BLaER1 treated with 17β-estradiol and CSF1 and Interleukin-3, amounts not matched to agents 10 nM and 100 nM (cell line): Measurements from ENCODE around the gene PTS.

ENCODE experiments used
- H3K27ac ChIP-seq, 11 experiments: shearing (Covaris generic); formaldehyde crosslinking; 2 replicates each; pipeline ENCODE4 v1.8.1; 2022
- H3K27me3 ChIP-seq, 11 experiments: shearing (Covaris generic); formaldehyde crosslinking; 2 replicates each; pipeline ENCODE4 v1.8.1; 2022
- H3K36me3 ChIP-seq, 11 experiments: shearing (Covaris generic); formaldehyde crosslinking; 2 replicates each; pipeline ENCODE4 v1.8.1; 2022
- H3K4me1 ChIP-seq, 10 experiments: shearing (Covaris generic); formaldehyde crosslinking; 2 replicates each; pipeline ENCODE4 v1.8.1; 2022
- H3K4me2 ChIP-seq, 11 experiments: shearing (Covaris generic); formaldehyde crosslinking; 2 replicates each; pipeline ENCODE4 v1.8.1; 2022
- H3K4me3 ChIP-seq, 10 experiments: shearing (Covaris generic); formaldehyde crosslinking; 2 replicates each; pipeline ENCODE4 v1.8.1; 2022
- H3K9ac ChIP-seq, 11 experiments: shearing (Covaris generic); formaldehyde crosslinking; 2 replicates each; pipeline ENCODE4 v1.8.1; 2022
- H3K9me3 ChIP-seq, 11 experiments: shearing (Covaris generic); formaldehyde crosslinking; replicated peaks in 1 of 11; 2 replicates each; pipeline ENCODE4 v1.8.1; 2022
- H4K20me1 ChIP-seq, 11 experiments: shearing (Covaris generic); formaldehyde crosslinking; 2 replicates each; pipeline ENCODE4 v1.8.1; 2022
- Cebpa-rat ChIP-seq, 11 experiments: shearing (Covaris generic); IDR thresholded peaks; 2 replicates each; pipeline ENCODE4 v1.8.1; 2022

Gene PTS

DNA sequence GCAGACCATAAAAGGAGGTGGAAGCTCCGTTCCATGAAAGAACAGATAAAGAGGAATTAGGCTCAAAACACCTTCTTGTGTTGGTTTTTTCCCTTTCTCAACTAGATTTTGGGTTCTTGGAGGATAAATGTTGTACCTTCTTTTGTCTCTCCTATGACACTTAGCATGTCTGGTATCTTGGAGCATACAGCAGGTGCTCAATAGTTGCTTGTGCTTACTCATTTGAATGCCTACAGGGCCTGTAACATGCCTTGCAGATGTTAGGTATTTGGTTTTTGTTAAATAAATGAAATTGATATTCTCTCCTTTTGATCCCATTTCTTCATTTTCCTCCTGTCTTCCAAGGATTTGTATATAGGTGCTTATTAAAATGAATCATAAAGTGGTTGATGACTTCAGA is 50.8 kb downstream of the PTS start:
- no peak overlapping the region for H3K27ac ChIP-seq
- H3K4me2 ChIP-seq: peak overlapping the region in 9 of 11 experiments; percentile 17 to 97 (median 50); a peak in 15 of 22 replicates
- TF ChIP-seq Cebpa-rat (IDR thresholded peaks at IDR 0.05): no peak
- H3K36me3 ChIP-seq: no peaks in the 10 kb centered on the region
- no peak overlapping the region for H3K9ac ChIP-seq
- H4K20me1 ChIP-seq: no peaks in the 10 kb centered on the region
- H3K4me1 ChIP-seq: peaks cover 10 to 70% (median 49%) of the 10 kb centered on the region in 10 experiments; a peak in 19 of 20 replicates
- H3K27me3 ChIP-seq: no peaks in the 10 kb centered on the region
- H3K9me3 ChIP-seq: peaks cover 0 to 13% (median 7%) of the 10 kb centered on the region in 11 experiments; a peak in 8 of 22 replicates
- H3K4me3 ChIP-seq: no peak overlapping the region

DNA sequence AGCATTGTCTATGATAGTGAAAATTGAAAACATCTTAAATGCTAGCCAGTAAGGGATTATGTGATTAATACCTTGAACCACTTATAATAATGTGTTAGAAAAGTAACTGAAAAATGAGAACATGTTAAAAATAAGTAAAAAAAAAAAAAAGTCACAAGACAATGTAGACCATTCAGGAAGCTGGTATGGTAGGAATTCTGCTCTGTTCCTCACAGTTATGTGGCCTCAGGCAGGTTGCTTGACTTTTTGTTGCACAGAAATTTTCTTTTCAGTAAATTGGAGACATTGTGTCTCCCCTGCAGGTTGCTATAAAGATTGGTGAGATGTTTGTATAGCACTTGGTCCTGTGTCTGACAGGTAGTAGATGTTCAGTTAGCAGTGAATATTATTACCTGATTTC is 51.7 kb downstream of the PTS start:
- no peaks in the 10 kb centered on the region for H4K20me1 ChIP-seq
- H3K9me3 ChIP-seq: peaks cover 0 to 7% (median 0%) of the 10 kb centered on the region in 11 experiments; a peak in 2 of 22 replicates
- H3K27me3 ChIP-seq: no peaks in the 10 kb centered on the region
- no peaks in the 10 kb centered on the region for H3K36me3 ChIP-seq
- H3K4me2 ChIP-seq: peak overlapping the region in 9 of 11 experiments; percentile 27 to 97 (median 50); a peak in 18 of 22 replicates
- H3K4me1 ChIP-seq: peaks cover 11 to 64% (median 46%) of the 10 kb centered on the region in 10 experiments; a peak in 19 of 20 replicates
- no peak overlapping the region for H3K9ac ChIP-seq
- no peak overlapping the region for H3K27ac ChIP-seq
- no peak overlapping the region for H3K4me3 ChIP-seq
- no peak for TF ChIP-seq Cebpa-rat (IDR thresholded peaks at IDR 0.05)

DNA sequence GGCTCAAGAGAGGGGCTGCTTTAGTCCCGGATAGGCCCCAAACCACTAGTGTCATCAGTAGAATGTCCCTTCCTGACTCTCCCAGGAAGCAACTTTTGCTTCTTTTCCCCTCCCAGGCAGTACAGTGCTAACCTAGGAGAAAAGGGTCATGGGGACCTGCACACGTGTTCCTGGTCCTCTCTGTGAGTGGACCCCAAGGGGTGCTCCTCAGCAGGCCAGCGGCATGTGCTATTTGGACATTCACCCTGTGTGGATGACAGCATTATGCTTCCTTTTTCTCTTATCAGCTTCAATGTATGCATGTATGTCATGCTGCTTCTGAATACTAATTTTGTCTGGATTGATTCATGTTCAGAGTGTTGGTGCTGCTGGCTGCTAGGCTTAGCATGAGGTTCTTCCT is 52.6 kb downstream of the PTS start:
- Histone ChIP-seq H3K9ac (peak overlapping the region in 1 of 11 experiments; percentile 7; a peak in 1 of 22 replicates), H3K4me3 (no peak overlapping the region), H3K36me3 (no peaks in the 10 kb centered on the region), H3K27ac (no peak overlapping the region), H3K4me1 (peaks cover 11 to 70% (median 46%) of the 10 kb centered on the region in 10 experiments; a peak in 19 of 20 replicates), H4K20me1 (no peaks in the 10 kb centered on the region), H3K9me3 (no peaks in the 10 kb centered on the region), H3K27me3 (no peaks in the 10 kb centered on the region), H3K4me2 (peak overlapping the region in 8 of 11 experiments; percentile 6 to 97 (median 92); a peak in 12 of 22 replicates)
- TF ChIP-seq Cebpa-rat (IDR thresholded peaks at IDR 0.05): no peak

DNA sequence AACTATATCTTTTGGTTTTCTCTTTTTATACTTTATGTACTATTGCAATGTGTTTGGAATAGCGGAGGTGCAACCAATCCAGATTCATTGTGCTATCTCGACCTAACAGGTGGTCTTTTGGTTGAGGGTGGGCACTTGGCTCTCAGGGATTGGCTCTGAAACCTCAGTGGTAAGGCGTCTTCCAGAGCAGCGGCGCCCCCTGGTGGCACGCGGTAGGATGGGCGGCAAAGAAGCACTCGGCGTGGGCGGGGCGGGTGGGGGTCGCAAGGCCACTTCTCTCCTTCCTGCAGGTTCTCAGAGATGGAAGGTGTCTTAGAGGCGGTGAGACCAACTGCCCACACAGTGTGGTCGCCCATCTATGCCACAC is 53.7 kb downstream of the PTS start:
- H3K27me3 ChIP-seq: no peaks in the 10 kb centered on the region
- peak overlapping the region; percentile 52 to 73 (median 64) for H3K4me3 ChIP-seq
- H3K4me1 ChIP-seq: peaks cover 11 to 62% (median 48%) of the 10 kb centered on the region in 10 experiments; a peak in 19 of 20 replicates
- no peaks in the 10 kb centered on the region for H3K9me3 ChIP-seq
- peak overlapping the region in 5 of 11 experiments; percentile 18 to 61 (median 43); a peak in 5 of 22 replicates for H3K27ac ChIP-seq
- peak overlapping the region; percentile 21 to 74 (median 59); a peak in 16 of 22 replicates for H3K9ac ChIP-seq
- no peaks in the 10 kb centered on the region for H4K20me1 ChIP-seq
- H3K4me2 ChIP-seq: peak overlapping the region; percentile 86 to 97 (median 94)
- no peak for TF ChIP-seq Cebpa-rat (IDR thresholded peaks at IDR 0.05)
- no peaks in the 10 kb centered on the region for H3K36me3 ChIP-seq

DNA sequence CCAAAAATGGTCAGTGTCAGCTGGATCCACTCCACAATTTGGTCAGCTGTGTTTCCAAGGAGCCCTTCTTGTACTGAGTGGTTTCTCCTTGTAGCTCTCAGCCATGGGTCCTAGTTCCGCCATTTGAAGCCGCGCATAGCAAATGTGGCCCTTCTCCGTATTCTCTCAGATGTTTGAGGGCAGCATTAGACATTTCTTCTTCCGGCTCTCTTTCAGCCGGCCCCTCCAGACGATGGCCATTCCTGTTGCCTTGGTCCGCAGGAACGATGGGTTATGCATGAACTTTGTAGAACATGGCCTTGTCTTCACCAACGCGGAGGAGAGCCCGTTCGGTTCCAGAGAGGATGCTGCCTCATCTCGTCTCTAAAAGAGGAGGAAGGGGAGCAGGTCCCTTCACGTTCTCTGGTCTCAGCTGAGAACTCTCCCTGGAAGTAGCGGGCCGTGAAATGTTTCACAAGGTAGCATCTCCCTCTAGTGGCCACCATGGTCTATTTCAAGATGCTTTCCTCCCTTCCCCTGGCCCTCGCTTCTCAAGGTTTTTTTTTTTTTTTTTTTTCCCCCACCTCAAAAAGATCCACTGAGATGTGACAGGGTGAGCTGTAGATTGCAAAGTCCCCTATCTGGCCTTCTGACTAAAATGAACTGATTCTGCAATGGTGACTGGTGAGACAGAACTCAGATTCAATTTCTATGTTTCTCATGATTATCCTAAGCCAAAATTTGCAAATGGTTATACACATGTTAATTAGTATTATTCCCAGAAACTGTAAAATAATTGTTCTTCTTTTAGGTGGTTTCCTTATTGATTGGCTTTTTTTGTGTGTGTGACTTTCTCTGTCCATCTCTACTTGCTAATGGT is 54.3 kb downstream of the PTS start:
- Histone ChIP-seq H3K4me1 (peaks cover 11 to 59% (median 49%) of the 10 kb centered on the region in 10 experiments; a peak in 19 of 20 replicates), H3K27ac (peak overlapping the region in 8 of 11 experiments; percentile 18 to 61 (median 42); a peak in 9 of 22 replicates), H3K4me3 (peak overlapping the region; percentile 52 to 73 (median 64)), H3K9ac (peak overlapping the region; percentile 21 to 74 (median 59); a peak in 19 of 22 replicates), H3K4me2 (peak overlapping the region; percentile 86 to 97 (median 94)), H3K9me3 (no peaks in the 10 kb centered on the region), H3K36me3 (no peaks in the 10 kb centered on the region), H3K27me3 (no peaks in the 10 kb centered on the region), H4K20me1 (no peaks in the 10 kb centered on the region)
- no peak for TF ChIP-seq Cebpa-rat (IDR thresholded peaks at IDR 0.05)

DNA sequence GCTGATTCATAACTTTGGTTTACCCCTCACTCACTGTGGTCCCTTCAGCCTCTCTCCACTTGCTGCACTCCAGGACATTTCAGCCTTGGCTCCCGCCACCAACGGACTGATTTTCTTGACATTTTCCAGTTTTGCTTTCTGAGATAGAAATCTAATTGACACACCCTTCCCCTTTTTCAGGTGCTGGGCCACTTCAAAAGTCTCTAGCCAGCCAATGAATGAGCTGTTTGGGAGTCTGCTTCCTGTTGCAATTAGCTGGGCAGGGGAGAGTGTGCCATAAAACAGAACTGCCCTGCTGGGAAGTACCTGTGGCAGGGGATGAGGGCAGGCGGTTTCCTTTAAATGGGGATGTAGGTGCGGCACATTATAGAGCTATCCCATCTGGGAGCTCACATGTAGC is 55.5 kb downstream of the PTS start:
- Histone ChIP-seq H3K4me2 (peak overlapping the region in 4 of 11 experiments; percentile 13 to 38 (median 22); a peak in 5 of 22 replicates), H4K20me1 (no peaks in the 10 kb centered on the region), H3K27me3 (no peaks in the 10 kb centered on the region), H3K27ac (no peak overlapping the region), H3K4me1 (peaks cover 11 to 52% (median 37%) of the 10 kb centered on the region in 10 experiments; a peak in 19 of 20 replicates), H3K4me3 (no peak overlapping the region), H3K9me3 (no peaks in the 10 kb centered on the region), H3K36me3 (no peaks in the 10 kb centered on the region), H3K9ac (no peak overlapping the region)
- no peak for TF ChIP-seq Cebpa-rat (IDR thresholded peaks at IDR 0.05)
